ENCODE data around the gene TP53RK. TPM values are rescaled to one million over a fixed set of nuclear protein-coding genes. Genes with fewer than 3 reads are reported as not detected.

TP53RK gene
- 11.0 TPM for total RNA-seq
- 9.3 TPM for polyA plus RNA-seq (ENCODE audit: insufficient read depth, low read depth, low replicate concordance)
- long read RNA-seq, donor 1, transcript TP53RK-202 (2 exons, 3,515 nt) = major isoform, 17 of 17 reads
- long read RNA-seq, donor 1, partial matches to known transcripts = 0 of 17 reads
- long read RNA-seq, donor 1, other reads (novel, unspliced or antisense) = 0 of 17 reads
- long read RNA-seq, donor 2, transcript TP53RK-202 (2 exons, 3,515 nt) = major isoform, 5 of 7 reads
- long read RNA-seq, donor 2, partial matches to known transcripts = 0 of 7 reads
- long read RNA-seq, donor 2, other reads (novel, unspliced or antisense) = 0 of 7 reads
- long read RNA-seq, donor 3, transcript TP53RK-202 (2 exons, 3,515 nt) = major isoform, 16 of 16 reads
- long read RNA-seq, donor 3, partial matches to known transcripts = 0 of 16 reads
- long read RNA-seq, donor 3, other reads (novel, unspliced or antisense) = 0 of 16 reads
- long read RNA-seq, donor 4, transcript TP53RK-202 (2 exons, 3,515 nt) = major isoform, 10 of 10 reads
- long read RNA-seq, donor 4, partial matches to known transcripts = 0 of 10 reads
- long read RNA-seq, donor 4, other reads (novel, unspliced or antisense) = 0 of 10 reads
- long read RNA-seq, donor 5, partial matches to known transcripts = 0 of 2 reads
- long read RNA-seq, donor 5, other reads (novel, unspliced or antisense) = 0 of 2 reads
- long read RNA-seq, donor 6, transcript TP53RK-202 (2 exons, 3,515 nt) = major isoform, 5 of 5 reads
- long read RNA-seq, donor 6, partial matches to known transcripts = 0 of 5 reads
- long read RNA-seq, donor 6, other reads (novel, unspliced or antisense) = 0 of 5 reads
- long read RNA-seq, donor 7, transcript TP53RK-202 (2 exons, 3,515 nt) = major isoform, 12 of 14 reads
- long read RNA-seq, donor 7, partial matches to known transcripts = 2 of 14 reads
- long read RNA-seq, donor 7, other reads (novel, unspliced or antisense) = 0 of 14 reads
- long read RNA-seq, donor 8, transcript TP53RK-202 (2 exons, 3,515 nt) = major isoform, 8 of 10 reads
- long read RNA-seq, donor 8, partial matches to known transcripts = 0 of 10 reads
- long read RNA-seq, donor 8, other reads (novel, unspliced or antisense) = 0 of 10 reads
- long read RNA-seq, donor 9, transcript TP53RK-202 (2 exons, 3,515 nt) = major isoform, 9 of 10 reads
- long read RNA-seq, donor 9, partial matches to known transcripts = 0 of 10 reads
- long read RNA-seq, donor 9, other reads (novel, unspliced or antisense) = 0 of 10 reads
- long read RNA-seq, donor 10, transcript TP53RK-202 (2 exons, 3,515 nt) = major isoform, 8 of 8 reads
- long read RNA-seq, donor 10, partial matches to known transcripts = 0 of 8 reads
- long read RNA-seq, donor 10, other reads (novel, unspliced or antisense) = 0 of 8 reads

GRCh38 chr20:46689082-46689753 lies at the start of gene TP53RK:
TP53RK (minus strand) TSS chr20:46689444; CDS start chr20:46689414, 30 bp downstream.
- no peaks in the 10 kb centered on the region for H3K9me3 ChIP-seq (ENCODE audit: control insufficient read depth in 2 of 3, insufficient read depth in 1 of 3, low read length in 3 of 3)
- H3K4me3 ChIP-seq (ENCODE audit: low read length in 3 of 3) = peak within 1 kb of the TSS; percentile 89 to 91 (median 89)
- H3K27ac ChIP-seq (ENCODE audit: low read depth in 2 of 2, low read length in 2 of 2) = peak within 1 kb of the TSS; percentile 86 to 89
- DNase-seq (peak; percentile 99 to 100 (median 100)), FAIRE-seq (peak; percentile 98)
- H3K9ac ChIP-seq (ENCODE audit: low read length in 3 of 3) = peak within 1 kb of the TSS; percentile 78 to 87 (median 79)
- no peaks in the 10 kb centered on the region for H3K27me3 ChIP-seq (ENCODE audit: control insufficient read depth, insufficient read depth, low read length)
- peaks cover 0 to 14% (median 0%) of the 10 kb centered on the region in 3 donors for H3K36me3 ChIP-seq (ENCODE audit: control insufficient read depth in 2 of 3, insufficient read depth in 3 of 3, low read length in 3 of 3)
- peak; percentile 0 for TF ChIP-seq CTCF (IDR thresholded peaks at IDR 0.05; ENCODE audit: borderline replicate concordance, extremely low read depth, insufficient read depth)
- intact Hi-C loops (cut with DNase I) = no loop called here
- H3K4me1 ChIP-seq (ENCODE audit: control insufficient read depth in 2 of 3, insufficient read depth in 2 of 3, low read depth in 1 of 3, low read length in 3 of 3) = peaks cover 0 to 11% (median 9%) of the 10 kb centered on the region in 3 donors

- Histone ChIP-seq H3K9ac (ENCODE audit: low read length in 3 of 3) (no peak overlapping the region), H3K27ac (ENCODE audit: low read depth in 2 of 2, low read length in 2 of 2) (no peak overlapping the region), H3K4me1 (ENCODE audit: control insufficient read depth in 2 of 3, insufficient read depth in 2 of 3, low read depth in 1 of 3, low read length in 3 of 3) (peaks cover 0 to 3% (median 0%) of the 10 kb centered on the region in 3 donors), H3K9me3 (ENCODE audit: control insufficient read depth in 2 of 3, insufficient read depth in 1 of 3, low read length in 3 of 3) (no peaks in the 10 kb centered on the region), H3K27me3 (ENCODE audit: control insufficient read depth, insufficient read depth, low read length) (no peaks in the 10 kb centered on the region), H3K36me3 (ENCODE audit: control insufficient read depth in 2 of 3, insufficient read depth in 3 of 3, low read length in 3 of 3) (no peaks in the 10 kb centered on the region), H3K4me3 (ENCODE audit: low read length in 3 of 3) (no peak overlapping the region)
- intact Hi-C loops (cut with DNase I) = no loop called here
- DNase-seq (no peak), FAIRE-seq (no peak)
- TF ChIP-seq CTCF (IDR thresholded peaks at IDR 0.05; ENCODE audit: borderline replicate concordance, extremely low read depth, insufficient read depth) = no peak
Observed at GRCh38 chr20:46735436-46735835, 46.2 kb upstream of the TP53RK start.

- no peak overlapping the region for H3K9ac ChIP-seq (ENCODE audit: low read length in 3 of 3)
- intact Hi-C loops (cut with DNase I) = no loop called here
Observed at GRCh38 chr20:46731770-46732169, 42.5 kb upstream of the TP53RK start.

More at GRCh38 chr20:46731770-46732169, 42.5 kb upstream of the TP53RK start:
- no peak overlapping the region for H3K4me3 ChIP-seq (ENCODE audit: low read length in 3 of 3)
- no peak overlapping the region for H3K27ac ChIP-seq (ENCODE audit: low read depth in 2 of 2, low read length in 2 of 2)
- H3K27me3 ChIP-seq (ENCODE audit: control insufficient read depth, insufficient read depth, low read length) = no peaks in the 10 kb centered on the region
- no peaks in the 10 kb centered on the region for H3K4me1 ChIP-seq (ENCODE audit: control insufficient read depth in 2 of 3, insufficient read depth in 2 of 3, low read depth in 1 of 3, low read length in 3 of 3)
- DNase-seq (no peak), FAIRE-seq (no peak)
- TF ChIP-seq CTCF (IDR thresholded peaks at IDR 0.05; ENCODE audit: borderline replicate concordance, extremely low read depth, insufficient read depth) = no peak
- H3K9me3 ChIP-seq (ENCODE audit: control insufficient read depth in 2 of 3, insufficient read depth in 1 of 3, low read length in 3 of 3) = no peaks in the 10 kb centered on the region
- H3K36me3 ChIP-seq (ENCODE audit: control insufficient read depth in 2 of 3, insufficient read depth in 3 of 3, low read length in 3 of 3) = no peaks in the 10 kb centered on the region
